Activated CD4-positive, alpha-beta T cell treated with anti-CD3 and anti-CD28 coated beads, Interleukin-2, amount 50 U/mL, for 4 hours (primary cell): ENCODE results near the gene ABCB9.
"Not testable (repeated sequence)": the region's sequence is repeated elsewhere in the genome, so short reads cannot be mapped to it uniquely, and the experiment has no call there.

Source experiments
- DNase-seq, 2 experiments: peaks; one replicate each; pipeline ENCODE4 v3.0.0-alpha.2; 2020

Gene ABCB9

DNA sequence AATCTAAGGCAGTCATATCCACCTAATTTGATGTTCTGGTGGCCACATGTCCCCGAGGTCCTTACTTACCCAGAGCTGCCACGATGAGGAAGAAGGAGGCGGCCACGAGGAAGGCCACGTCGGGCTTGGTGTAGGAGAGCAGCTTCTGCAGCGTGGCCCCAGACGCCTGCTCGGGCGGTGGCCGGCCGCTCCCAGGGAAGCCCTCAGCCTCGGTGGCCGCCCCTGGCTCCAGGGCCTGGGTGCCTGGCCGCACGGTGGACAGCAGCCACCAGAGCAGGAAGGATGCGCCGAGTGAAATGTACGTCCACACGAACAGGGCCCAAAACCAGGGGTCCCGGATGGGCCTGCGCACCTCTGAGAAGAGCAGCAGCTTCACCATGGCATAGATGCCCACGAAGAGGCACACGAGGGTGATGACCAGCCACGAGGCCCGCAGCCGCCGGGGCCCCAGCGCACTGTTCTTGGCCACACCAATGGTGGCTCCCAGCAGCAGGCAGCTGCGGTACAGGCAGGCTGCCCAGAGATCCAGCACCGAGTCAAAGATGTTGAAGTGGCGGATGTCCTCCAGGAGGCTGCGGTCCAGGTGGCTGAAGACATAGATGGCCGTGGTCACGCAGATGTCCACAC is 6.6 kb downstream of the ABCB9 start:
- DNase-seq: no peak

DNA sequence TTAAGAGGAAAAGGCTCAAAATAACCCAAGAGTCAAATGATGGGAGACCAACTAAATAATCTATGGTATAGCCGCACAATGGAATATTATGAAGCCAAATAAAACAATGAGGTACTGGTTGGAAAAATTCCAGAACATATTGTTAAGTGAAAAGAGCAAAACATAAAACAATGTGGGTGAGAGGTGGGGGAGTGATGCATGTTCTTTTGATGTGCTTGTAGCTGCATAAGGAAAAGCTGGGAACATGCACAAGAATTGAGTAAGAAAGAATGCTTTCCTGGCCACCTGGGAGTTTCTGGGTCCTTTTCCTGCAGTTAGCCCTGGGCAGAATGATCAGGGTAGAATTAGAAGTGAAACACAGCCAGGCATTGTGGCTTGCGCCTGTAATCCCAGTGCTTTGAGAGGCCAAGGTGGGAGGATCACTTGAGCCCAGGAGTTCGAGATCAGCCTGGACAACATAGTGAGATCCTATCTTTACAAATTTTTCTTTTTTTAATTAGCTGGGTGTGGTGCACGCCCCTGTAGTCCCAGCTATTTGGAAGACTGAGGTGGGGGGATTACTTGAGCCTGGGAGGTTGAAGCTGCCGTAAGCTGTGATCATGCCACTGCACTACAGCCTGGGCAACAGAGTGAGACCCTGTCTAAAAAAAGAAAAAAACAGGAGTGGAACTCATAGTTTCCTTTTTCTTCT is 7.9 kb downstream of the ABCB9 start:
- no peak for DNase-seq

DNA sequence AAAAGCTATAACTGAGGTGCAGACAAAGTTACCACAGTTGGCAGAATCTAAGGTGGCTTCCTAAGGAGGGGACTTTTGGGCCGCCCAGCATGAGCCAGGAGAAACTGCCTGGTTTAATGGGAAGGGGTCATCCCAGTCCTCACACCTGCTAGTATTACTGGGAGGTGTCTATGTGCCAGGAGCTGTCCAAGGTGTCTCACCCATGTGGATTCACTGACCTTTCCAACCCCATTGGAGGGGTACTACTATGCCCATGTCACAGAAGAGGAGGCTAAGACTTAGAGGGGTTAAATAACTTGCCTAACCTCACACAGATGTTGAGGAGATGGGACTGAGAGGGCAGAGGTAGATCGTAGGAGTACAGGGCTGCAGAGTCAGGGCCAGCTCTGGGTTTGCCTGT is 10.2 kb downstream of the ABCB9 start:
- no peak for DNase-seq

DNA sequence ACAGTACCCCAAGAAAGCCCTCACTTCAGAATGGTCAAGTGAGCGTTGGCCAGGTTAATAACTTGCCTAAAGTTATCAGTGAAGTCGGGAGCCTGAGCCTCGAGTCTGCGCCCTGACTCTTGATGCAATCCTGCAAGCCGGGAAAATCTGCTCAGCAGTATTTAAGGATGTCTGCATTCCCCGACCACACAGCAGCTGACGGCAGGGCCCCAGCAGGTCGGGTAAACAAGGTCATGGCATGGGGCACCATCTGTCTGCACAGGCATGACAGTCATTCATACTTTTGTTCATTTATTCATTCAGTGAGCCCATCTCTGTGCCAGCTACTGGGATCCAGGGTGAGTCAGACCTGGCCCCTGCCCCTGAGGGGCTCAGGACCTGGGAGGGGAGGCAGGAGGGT is 11.1 kb downstream of the ABCB9 start:
- DNase-seq: no peak

DNA sequence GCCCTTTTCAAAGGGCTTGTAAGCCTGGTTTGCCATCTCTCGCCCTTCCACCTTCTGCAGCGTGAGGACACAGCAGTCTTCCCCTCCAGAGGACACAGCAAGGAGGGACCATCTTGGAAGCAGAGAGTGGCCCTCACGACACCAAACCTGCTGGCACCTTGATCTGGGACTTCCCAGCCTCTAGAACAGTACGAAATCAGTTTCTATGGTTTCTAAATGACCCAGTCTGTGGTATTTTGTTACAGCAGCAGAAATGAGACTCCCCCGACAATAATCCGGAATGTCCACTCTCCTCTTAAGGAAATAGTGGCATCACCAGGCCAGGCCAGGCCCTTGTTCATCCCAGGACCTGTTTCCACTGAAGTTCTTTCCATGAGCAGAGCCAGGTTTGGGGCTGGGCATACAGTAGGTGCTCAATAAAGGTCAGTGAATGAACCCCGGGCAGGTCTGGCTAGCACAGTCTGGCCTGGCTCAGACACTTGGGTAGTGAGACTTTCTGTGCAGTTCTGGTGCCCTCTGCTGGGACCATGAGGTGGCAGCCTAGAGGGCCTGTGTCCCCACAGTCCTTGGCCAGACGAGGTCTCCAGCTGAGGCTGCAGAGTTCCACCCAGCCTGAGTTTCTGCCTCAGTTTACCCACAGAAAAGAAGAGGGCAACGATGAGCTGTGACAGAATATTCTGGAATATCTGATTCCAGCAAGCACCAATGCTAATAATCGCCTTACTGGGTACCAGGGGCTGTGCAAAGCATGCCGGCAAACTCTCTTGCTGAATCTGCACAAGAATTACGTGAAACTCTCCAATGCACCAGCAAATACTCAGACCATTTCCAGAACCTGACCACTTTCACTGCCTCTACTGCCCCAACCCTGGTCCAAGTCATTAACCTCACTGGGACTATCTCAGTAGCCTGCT is 14.0 kb downstream of the ABCB9 start:
- DNase-seq: peak; percentile 67 to 71

DNA sequence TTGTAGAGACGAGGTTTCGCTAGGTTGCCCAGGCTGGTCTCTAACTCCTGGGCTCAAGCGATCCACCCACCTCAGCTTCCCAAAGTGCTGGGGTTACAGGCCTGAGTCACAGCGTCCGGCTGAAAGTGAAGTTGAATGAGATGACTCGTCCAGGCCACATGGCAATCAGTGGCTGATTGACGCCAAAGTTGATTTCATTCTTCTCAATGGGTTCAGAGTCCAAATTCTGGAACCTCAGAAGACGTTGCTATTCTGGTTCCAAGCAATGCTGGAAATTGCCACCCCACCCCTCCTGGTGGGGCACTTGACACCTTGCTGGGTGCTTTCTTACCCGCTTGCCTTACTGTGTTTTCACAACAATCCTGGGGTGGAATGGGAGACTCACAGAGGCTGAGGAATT is 14.9 kb downstream of the ABCB9 start:
- DNase-seq: no peak

DNA sequence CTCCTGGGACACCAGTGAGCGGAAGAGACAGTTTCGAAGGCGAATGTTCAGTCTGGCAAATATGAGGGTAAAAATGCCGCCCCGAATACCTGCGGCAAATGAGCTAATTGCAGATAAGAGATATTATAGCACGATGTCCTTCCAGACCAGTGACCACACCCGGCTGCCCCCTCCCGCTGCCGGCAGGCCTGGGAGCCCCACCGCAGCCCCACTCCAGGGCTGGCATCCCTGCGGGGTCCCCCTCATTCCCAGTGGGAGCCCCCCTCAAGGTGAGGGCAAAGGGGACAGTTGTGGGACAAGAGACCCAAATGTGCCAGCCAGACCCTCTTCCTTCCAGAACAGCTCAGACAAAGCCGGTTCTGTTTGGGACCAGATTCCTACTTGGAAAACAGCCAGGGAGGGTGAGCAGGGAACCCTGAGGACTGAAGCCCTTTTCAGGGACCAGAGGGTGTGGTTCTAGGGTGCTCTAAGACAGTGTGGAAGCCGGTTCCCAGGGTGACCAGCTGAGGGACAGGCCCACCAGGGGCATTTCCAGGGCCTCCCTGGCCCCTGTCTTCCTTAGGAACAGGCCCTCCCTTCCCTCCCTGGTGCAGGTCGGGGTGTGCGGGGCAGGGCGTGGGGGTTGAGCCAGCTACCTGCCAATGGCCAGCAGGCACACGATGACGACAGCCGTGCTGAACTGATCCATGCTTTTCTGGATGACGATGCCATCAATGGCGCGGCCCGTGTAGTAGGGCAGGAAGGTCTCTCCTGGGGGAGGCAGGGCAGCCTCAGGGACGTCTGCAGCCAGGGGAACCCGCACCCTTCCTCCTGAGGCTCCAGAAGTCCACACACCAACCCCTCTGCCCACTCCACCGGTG is 16.2 kb downstream of the ABCB9 start:
- DNase-seq: no peak

DNA sequence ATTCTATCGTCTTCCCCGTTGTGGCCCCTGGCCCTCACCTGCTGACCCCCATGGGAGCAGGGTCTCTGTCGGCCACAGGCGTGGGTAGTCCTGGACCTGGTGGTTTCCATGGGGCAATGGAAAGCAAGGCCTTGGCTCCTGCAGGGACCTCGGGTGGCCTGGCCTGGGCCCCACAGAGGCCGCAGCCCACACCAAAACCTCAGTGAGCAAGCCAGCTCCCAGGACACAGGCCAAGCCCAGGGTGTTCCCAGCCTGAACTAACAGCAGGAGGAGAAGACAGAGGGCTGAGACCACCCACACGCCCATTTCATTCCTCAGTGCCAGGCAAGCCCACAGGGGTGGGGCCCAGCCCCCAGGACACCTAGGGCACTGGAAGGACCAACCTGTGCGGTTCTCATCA is 16.9 kb downstream of the ABCB9 start:
- DNase-seq: no peak

DNA sequence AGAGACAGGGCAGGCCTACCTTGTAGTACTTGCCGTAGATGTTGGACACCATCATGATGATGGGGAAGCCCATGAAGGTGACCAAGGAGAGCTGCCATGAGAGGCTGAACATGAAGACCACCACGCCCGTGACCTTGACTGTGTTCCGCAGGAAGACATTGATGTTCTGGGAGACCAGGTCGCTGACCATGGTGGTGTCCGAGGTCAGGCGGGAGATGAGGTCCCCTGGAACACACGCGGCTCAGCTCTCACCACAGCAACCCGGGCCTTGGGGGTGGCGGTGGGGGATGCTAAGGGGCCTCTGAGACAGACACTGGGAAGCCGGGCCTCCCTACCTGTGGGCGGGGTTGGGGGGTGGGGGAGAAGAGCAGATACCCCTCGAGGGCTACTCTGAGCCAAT is 17.7 kb downstream of the ABCB9 start:
- DNase-seq: no peak

DNA sequence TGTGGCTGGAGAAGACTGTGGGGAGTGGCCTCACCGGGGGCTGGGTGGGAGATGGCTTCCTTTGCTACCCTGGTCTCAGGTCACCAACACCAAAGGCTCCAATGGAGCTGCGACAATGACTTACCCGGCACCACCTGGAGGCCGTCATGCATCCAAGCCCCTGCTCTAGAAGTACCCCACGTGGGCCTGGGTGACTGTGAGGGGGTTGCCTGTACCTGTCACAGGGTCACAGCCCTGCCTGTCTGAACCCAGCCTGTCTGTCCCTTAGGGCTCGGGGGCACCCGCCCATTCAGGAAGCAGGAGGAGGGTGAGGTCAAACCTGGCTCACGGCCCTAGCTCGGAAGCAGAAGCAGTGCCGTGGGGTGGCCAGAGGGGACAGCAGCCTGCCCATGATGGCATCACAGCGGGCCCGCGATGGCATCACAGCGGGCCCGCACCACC is 18.9 kb downstream of the ABCB9 start:
- no peak for DNase-seq

DNA sequence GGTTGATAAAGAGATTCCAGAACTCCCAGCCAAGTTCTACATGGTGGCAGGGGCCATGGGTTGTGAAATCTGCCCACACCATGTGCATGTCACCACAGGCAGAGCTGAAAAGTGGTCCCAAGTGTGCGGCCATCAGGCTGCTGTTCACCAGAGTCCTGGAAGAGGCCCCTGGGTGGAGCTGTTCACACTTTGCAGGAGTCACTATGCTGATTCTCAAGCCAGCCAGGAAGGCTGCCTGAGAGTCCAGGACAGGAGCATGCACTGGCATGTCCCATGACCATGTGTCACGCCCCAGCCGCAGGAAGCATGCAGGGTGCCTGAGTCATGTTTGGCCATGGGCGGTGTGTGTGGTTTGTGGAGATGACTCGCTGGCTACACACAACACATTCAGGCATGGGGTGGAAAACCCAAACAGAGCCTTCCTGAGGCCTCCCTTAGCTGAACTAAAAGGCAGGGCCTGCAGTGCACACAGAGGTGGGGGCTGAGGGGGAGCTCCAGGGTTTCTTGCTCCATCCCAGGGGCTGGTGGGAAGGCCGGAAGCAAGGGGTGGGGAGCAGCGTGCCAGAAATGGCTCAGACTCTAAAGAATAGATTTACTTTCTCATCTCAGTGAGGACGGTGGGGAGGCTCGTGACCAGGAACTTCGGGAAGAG is 19.4 kb downstream of the ABCB9 start:
- DNase-seq: peak; percentile 56 to 61

DNA sequence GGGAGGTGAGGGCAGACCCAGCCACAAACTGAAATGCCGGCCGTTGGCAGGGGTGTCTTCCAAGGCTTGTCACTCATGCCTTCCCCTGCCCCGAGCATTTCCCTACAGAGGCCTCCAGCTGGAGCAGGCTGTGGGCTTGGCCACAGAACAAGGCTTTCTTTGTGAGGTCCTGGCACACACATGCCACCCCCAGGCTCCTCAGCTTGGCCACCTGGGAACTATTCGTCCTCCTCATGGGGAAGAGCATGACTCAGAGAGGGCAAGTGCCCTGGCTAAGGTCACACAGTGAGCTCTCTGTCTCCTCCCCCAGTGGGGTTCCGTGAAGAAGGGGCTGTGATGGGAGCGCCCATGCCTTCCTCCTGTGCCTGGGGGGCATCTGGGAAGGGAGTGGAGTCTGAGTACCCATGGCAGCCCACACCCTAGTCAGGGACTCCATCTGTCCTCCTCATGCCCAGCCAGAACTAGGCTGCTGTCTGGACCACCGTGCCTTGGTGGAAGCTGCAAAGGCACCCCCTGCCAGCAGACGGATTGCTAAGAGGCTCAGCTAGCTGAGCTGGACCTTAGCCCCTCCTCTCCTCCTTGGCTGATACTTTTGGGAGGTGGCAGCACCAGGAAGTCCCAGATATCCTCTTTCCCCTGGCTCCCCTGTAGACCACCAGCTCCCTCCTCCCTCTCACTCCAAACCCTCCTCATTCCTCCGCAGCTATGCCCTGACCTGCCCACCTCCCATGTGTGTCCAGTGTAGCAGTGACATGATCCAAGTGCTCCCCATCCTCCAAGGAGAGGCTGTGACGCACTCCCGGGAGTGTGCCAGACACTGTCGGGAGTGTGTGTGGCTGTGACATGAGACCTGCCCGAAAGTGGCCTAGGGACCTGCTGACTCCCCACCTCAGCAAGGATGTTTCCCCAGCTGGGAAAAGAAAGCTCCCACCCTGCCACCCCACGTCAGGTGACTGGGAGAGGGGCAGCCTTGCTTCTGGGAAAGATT is 21.4 kb downstream of the ABCB9 start:
- no peak for DNase-seq

DNA sequence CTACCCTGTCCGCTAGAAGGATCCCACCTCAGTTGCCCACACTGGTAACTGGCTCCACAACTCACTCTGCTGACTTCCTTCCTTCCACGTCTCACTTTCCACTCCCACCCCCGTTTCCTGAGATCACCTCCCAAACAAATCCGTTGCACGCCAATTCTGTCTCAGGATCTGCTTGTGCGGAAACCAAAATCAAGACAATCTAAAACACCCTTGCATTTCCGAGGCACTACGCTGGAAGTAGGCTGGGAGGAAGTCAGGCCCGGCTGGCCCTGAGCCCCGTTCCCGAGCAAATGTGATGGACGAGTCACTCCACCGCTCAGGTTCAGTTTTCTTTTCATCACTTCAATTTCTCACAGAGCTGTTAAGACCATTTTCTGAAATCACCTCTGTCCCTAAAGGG is 23.1 kb downstream of the ABCB9 start:
- DNase-seq: no peak

DNA sequence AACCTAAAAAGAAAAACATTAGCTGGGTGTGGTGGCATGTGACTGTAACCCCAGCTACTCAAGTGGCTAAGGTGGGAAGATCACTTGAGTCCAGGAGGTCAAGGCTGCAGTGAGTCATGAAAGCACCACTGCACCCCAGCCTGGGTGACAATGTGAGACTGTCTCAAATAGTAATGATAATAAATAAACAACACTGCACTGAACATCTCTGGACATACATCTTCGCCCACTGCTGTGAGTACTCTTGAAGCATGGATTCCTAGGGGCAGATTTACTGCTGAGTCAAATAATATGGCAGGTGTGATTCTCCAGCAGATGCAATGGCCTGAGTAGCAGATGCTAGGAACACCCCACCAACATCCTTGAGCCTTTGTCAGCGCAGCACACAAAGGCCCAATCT is 23.6 kb downstream of the ABCB9 start:
- no peak for DNase-seq

DNA sequence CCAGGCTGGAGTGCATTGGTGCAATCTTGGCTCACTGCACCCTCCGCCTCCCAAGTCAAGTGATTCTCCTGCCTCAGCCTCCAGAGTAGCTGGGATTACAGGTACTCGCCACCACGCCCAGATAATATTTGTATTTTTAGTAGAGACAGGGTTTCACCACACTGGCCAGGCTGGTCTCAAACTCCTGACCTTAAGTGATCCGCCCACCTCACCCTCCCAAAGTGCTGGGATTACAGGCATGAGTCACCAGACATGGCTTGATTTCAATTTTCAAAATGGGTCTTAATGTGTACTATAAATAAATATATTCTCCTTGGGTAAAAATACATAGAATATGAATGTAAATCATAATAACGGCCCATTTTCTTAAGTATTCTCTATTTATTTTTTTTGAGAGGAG is 24.9 kb downstream of the ABCB9 start:
- not testable (repeated sequence) for DNase-seq

DNA sequence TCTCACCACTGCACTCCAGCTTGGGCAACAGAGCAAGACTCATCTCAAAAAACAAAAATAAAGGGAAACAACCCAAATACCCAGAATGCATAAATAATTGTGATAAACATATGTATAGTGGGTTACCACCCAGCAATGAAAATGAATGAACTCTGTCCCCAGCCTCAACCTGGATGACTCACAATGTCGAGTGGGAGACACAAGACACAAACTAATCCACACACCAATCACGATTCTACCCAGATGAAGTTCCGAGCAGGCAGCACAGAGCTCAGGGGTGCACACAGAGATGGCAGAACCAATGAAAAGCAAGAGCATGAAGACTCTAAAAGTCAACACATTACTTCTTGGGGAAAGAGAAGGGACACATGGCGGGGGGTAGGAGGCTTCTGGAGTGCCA is 27.1 kb downstream of the ABCB9 start:
- no peak for DNase-seq

DNA sequence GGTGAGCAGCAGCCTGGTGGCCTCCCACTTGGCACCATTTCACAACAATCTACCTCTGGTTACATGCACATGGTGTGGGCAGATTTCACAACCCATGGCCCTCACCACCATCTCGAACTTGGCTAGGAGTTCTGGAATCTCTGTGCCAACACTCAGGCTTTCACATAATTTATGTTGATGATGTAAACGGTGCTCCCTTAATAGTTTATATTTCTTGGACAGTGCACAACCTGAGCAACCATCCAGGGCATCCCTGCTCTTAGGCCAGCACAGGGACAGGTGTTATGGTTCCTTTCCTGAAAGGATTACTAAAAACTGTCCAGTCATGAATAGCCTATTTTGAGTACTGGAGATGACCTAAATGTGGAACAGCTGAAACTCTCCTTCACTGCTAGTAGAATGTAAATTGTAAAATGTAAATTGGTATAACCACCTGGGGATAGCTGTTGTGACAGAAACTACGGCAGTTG is 28.6 kb downstream of the ABCB9 start:
- no peak for DNase-seq

DNA sequence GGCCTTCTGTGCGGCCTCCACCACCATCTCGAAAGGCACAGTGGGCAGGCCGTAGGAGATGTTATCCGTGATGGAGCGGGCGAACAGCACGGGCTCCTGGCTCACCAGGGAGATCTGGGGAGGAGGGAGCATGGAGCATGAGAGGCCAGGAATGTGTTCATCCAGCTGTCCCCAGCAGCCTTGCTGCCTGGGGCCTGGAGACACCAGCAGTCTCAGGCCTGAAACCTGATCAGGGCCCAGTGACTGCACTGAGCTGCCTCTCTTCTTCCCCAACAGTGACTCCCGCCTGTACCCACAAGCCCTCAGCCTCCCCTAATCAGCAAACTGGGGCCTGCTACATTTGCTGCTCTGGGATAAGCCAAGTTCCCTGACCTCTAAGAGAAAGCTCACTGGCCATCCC is 30.9 kb downstream of the ABCB9 start:
- no peak for DNase-seq

DNA sequence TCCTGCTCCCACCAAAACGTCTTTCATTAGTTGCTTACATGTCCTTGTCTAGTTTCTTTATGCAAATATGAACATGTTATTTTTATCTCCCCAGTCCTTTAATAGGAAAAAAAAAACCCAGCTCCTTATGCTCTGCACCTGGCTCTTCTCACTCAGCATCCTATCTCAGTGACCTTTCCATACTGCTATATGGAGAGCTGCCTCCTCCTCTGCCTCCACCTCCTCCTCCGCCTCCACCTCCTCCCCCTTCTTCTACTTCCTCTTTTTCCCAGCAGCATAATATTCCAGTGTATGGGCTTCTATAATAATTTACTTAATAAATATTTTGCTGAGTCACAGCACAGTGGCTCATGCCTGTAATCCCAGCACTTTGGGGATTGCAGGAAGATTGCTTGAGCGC is 31.5 kb downstream of the ABCB9 start:
- DNase-seq: no peak

DNA sequence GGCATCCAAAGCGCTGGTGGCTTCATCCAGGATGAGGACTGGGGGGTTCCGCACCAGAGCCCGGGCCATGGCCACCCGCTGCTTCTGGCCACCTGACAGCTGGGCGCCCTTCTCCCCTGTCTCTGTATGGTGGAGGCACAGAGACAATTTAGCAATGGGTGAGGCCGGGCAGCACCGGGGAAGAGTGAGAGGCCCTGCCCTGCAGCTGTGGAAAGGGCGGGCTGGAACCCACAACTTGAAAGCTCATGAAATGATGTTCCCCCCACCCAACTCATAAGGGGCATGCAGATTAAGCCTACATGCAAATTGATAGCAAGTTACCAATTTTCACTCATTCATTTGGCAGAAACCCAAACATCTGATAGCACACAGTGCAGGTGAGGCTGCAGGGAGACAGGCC is 34.1 kb downstream of the ABCB9 start:
- no peak for DNase-seq

DNA sequence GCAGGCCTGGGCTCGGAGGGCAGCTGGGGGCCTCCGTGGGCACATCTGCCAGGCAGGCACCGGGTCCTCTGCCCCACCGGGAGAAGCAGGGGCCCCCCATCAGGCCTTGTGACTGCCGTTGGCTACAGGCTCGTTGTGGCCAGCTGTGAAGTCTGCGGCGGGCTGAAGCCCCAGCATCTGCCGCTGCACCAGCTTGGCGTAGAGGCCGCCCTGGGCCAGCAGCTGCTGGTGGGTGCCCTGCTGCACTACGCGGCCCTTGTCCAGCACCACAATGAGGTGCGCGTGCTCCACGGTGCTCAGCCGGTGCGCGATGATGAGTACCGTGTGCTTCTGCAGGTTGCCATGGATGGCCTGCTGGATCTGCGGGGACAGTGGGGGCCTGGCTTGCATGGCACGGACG is 36.5 kb downstream of the ABCB9 start:
- DNase-seq: no peak
